Stimulated activated naive CD8-positive, alpha-beta T cell treated with anti-CD3 and anti-CD28 coated beads, Interleukin-15, Interleukin-2, amounts not matched to agents 100 U/mL and 50 U/mL, for 24 hours (primary cell): ENCODE data around the gene ZNF76.
"Not testable (repeated sequence)": the region's sequence is repeated elsewhere in the genome, so short reads cannot be mapped to it uniquely, and the experiment has no call there.

Experiments
- ATAC-seq: fragments of 150-1000 bp; cut with Tn5 transposase; one replicate; pipeline ENCODE4 v1.10.0; 2021
- DNase-seq: peaks from one replicate; pipeline ENCODE4 v3.0.0; 2021

ZNF76 gene

DNA sequence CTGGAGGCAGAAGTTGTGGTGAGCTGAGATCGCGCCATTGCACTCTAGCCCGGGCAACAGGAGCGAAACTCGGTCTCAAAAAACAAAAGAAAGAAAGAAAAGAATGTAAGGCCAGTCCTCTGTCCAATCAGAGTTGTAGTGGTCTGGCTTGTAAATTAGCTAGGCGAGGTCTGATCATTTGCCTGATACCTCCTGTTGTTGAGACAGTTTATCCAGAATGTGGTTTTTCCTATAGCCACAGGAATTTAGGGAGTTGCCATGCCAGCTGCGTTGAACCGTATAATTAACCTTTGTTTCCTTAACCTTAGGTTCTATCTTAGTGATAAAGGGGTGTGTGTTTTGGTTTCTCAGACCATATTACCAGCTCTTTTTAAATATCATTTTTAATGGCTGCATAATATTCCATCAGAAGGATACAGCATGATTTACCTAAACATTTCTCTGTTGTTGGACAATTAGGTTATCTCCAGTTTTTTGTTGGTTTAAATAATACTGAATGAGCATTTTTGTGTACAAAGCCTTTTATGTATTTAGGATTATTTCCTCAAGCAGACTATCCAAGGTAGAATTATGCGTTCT, 71.1 kb downstream of the ZNF76 start:
- ATAC-seq, result no peak
- DNase-seq, result no peak

DNA sequence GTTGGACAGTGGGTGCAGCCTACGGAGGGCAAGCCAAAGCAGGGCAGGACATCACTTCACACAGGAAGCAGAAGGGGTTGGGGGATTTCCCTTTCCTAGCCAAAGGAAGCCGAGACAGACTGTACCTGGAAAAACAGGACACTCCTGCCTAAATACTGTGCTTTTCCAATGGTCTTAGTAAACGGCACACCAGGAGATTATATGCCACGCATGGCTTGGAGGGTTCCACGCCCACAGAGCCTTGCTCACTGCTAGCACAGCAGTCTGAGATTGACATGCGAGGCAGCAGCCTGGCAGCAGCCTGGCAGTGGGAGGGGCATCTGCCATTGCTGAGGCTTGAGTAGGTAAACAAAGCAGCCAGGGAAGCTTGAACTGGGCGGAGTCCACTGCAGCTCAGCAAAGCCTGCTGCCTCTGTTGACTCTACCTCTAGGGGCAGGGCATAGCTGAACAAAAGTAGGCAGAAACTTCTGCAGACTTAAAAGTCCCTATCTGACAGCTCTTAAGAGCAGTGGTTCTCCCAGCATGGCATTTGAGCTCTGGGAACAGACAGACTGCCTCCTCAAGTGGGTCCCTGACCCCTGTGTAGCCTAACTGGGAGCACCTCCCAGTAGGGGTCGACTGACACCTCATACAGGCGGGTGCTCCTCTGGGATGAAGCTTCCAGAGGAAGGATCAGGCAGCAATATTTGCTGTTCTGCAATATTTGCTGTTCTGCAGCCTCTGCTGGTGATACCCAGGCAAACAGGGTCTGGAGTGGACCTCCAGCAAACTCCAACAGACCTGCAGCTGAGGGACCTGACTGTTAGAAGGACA, 72.7 kb downstream of the ZNF76 start:
- peak; percentile 47 for DNase-seq

DNA sequence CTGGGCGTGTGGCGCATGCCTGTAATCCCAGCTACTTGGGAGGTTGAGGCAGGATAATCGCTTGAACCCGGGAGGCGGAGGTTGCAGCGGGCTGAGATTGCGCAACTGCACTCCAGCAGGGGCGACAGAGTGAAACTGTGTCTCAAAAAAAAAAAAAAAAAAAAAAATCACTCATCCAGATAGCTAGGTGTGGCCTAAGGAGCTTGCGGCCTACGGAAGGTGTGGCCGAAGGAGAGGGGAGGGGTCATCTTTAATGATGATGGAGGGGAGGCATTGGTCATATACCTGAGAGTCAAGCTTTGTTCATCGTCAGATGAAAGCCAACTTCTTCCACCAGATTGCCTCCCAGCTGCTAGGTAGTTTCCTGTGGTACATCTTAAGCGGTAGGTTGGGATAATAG, 82.0 kb downstream of the ZNF76 start:
- ATAC-seq (no peak), DNase-seq (no peak)

More for the DNA sequence above, 72.7 kb downstream of the ZNF76 start:
- not testable (repeated sequence) for ATAC-seq

DNA sequence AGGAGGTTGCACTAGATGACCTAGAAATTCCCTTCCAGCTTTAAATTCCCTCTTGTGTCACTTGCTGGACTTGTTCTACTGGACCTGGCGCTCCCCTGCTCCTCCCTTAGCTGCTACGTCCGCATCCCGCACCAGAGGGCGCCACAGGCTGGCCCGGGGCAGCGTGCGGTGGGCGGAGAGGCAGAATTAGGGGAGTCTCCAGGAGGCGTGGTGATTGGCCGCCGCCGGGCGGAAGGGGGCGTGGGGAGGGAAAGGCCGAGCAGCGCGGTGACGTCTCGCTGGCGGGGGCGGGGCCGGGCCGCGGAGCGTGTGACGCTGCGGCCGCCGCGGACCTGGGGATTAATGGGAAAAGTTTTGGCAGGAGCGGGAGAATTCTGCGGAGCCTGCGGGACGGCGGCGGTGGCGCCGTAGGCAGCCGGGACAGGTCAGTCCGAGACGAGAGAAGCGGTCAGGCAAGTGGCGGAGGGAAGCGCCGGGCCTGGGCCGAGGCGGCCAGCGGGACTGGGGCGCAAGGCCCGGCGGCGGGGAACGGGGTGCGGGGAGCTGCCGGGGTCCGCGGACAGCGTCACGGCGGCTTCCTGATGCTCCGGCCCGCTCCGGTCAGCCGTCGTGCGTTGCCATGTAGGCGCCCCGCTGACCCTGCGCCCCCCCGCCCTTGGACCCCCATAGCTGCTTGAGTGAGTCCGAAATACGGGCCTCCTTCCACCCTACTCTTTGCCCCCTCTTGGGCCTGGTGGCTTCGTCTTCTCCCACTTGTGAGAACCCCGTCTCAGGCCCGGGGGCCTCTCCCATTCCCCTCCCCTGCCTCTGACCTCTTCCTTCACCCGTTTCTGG, 82.9 kb downstream of the ZNF76 start, which contains the start of gene PPARD:
Gene PPARD (plus strand): TSS at position 301 of the 834 bp plus-strand sequence. CDS start 68,530 bp downstream, outside the sequence.
- ATAC-seq (peak; percentile 99), DNase-seq (peak; percentile 99)

DNA sequence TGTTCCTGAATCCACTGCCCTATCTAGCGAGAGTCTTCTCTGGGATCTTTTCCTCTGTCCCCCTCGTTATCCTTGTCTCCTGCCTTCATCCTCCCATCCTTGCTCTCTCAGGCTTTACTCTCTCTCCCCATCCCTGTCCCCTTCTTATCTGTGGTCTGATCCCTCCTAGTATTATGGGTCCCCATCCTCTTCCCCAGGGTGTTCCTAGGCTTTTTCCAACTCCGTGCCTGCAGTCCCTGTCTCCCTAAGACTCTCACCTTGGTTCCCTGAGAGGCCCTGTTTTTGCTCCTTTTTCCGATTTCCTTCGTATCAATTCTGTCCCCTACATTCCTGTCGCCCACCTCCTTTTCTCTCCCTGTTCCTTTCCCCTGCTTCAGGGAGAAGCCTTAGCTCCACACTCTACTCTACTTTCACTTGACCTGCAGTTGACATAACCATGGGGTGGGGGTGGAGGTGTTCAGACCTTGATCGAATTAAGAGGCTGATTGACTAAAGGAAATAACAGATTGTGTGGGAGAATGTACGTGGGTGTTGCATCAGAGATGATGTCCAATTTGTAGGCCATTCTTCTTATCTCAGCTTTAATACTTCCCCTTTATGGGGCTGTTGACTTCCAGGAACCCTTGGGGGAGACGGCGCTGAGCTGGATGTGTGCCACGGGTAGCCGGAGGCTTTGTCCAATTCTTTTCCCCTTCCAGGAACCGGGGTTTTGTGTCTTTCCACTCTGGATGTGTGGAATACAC, 83.7 kb downstream of the ZNF76 start:
- DNase-seq (no peak), ATAC-seq (no peak)

DNA sequence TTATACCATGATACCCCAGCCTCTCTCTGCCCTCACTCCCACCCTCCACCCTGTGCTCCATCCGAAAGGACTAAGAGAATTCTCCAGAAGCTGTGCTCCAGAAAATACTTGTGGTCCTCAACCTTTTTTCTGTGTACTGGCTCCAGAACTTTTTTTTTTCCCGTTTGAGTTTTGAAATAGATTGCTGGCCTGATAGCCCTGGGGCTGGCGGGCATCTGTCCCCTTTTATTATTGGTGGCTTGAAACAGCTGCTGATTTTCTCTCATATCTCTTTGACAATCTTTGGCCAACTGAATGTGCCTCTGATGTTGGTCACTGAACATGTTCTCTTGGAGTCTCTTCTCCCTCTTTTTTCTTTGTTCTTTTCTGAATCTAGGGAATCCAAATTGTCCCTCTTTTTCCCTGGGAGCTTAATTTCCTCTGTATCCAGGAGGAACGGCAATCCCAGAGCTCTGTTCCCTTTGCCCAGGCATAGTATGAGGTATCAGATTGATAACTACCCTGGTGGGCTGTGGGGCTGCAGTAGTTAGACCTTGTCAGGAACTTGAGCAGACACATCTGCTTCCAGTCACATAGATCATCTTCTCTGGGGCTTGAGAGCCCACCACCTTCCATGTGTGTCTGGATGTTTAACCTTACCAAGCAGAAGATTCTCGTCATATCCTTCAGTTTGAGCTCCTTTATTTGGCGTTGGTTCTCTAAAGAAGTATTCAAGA, 84.5 kb downstream of the ZNF76 start:
- DNase-seq, result no peak
- no peak for ATAC-seq
